GM18526 (cell line): ENCODE results near the gene DVL1.

Source experiments
- POLR2A ChIP-seq: IDR thresholded peaks from 3 replicates; pipeline ENCODE4 v1.6.1; 2011; ENCODE audit not compliant: insufficient read length; ENCODE audit errors: extremely low read depth

Gene DVL1

GRCh38 chr1:1308756-1309250, 40.4 kb downstream of the DVL1 start:
- no peak for TF ChIP-seq POLR2A

GRCh38 chr1:1307923-1308755, 41.1 kb downstream of the DVL1 start, which contains the start of the genes ACAP3 and PUSL1:
Gene ACAP3 (minus strand): TSS chr1:1307930. CDS start chr1:1307815, 115 bp downstream.
Gene PUSL1 (plus strand): TSS chr1:1308597. CDS start chr1:1308644, 47 bp downstream.
- TF ChIP-seq POLR2A = peak; percentile 2

GRCh38 chr1:1307261-1307922, 41.8 kb downstream of the DVL1 start:
- peak; percentile 16 for TF ChIP-seq POLR2A

- no peak for TF ChIP-seq POLR2A
These were observed 42.5 kb downstream of the DVL1 start for GRCh38 chr1:1306661-1307260.

- TF ChIP-seq POLR2A = no peak
These were observed 43.1 kb downstream of the DVL1 start for GRCh38 chr1:1306070-1306660.

- TF ChIP-seq POLR2A = peak; percentile 16
These were observed 43.7 kb downstream of the DVL1 start for GRCh38 chr1:1305300-1306069.

- TF ChIP-seq POLR2A = no peak
These were observed 44.6 kb downstream of the DVL1 start for GRCh38 chr1:1304331-1305299.

- TF ChIP-seq POLR2A = no peak
These were observed 45.5 kb downstream of the DVL1 start for GRCh38 chr1:1303736-1304135.

- no peak for TF ChIP-seq POLR2A
These were observed 46.2 kb downstream of the DVL1 start for GRCh38 chr1:1302951-1303509.

GRCh38 chr1:1302006-1302430, 47.2 kb downstream of the DVL1 start:
- no peak for TF ChIP-seq POLR2A

GRCh38 chr1:1300352-1300739, 48.9 kb downstream of the DVL1 start:
- no peak for TF ChIP-seq POLR2A

- no peak for TF ChIP-seq POLR2A
These were observed 49.4 kb downstream of the DVL1 start for GRCh38 chr1:1299686-1300351.
